Endothelial cell of umbilical vein (primary cell): ENCODE measurements around the gene AGBL4. TPM values are rescaled to one million over a fixed set of nuclear protein-coding genes. Genes with fewer than 3 reads are reported as not detected.

Source experiments
- BruUV-seq: library from RNA; stranded (reverse); fragments of 400-500 nt; replicated peaks from 2 replicates; lab custom pipeline; 2021; lab: Mats Ljungman, UMichigan
- CTCF ChIA-PET: fragments of 300-600, 350-600 bp; sonication (Branson Sonifier 250); formaldehyde crosslinking; loops from one replicate; lab custom pipeline; 2021; ENCODE audit warnings: antibody characterized with exemption, inconsistent platforms; lab: Charles Lee
- POLR2A ChIA-PET: fragments of 300-600, 350-600 bp; sonication (Branson Sonifier 250); formaldehyde crosslinking; loops from one replicate; lab custom pipeline; 2021; ENCODE audit warnings: antibody characterized with exemption, inconsistent platforms; lab: Charles Lee
- DNase-seq: peaks from one replicate; pipeline ENCODE4 v3.0.0-alpha.2; 2011; ENCODE audit warnings: low read depth, low spot score
- FAIRE-seq: peaks from 2 replicates; lab custom pipeline; 2011; peaks lifted over from hg19 to GRCh38; lab: Jason Lieb, UNC
- H2AFZ ChIP-seq: 2 replicates; pipeline ENCODE4 v1.6.0; 2012; ENCODE audit warnings: low read depth, low read length, control low read depth, inconsistent platforms
- H3K27ac ChIP-seq: 2 replicates; pipeline ENCODE4 v1.5.1; 2011; ENCODE audit warnings: low read depth, mild to moderate bottlenecking, control low read depth, low read length, moderate library complexity; ENCODE audit not compliant: insufficient read depth
- H3K27me3 ChIP-seq, 2 experiments: 2 replicates each; pipeline versions ENCODE4 v1.6.0 to v1.6.1; 2011; ENCODE audit warnings: low read length in 2 of 2, mixed read lengths in 1 of 2; ENCODE audit not compliant: control insufficient read depth in 2 of 2, insufficient read depth in 2 of 2
- H3K36me3 ChIP-seq, 2 experiments: 2 replicates in 1 of 2; 3 replicates in 1 of 2; pipeline ENCODE4 v1.5.1; 2011; ENCODE audit warnings: low read length in 2 of 2, mild to moderate bottlenecking in 1 of 2, moderate library complexity in 1 of 2; ENCODE audit not compliant: control insufficient read depth in 2 of 2, insufficient read depth in 2 of 2; ENCODE audit errors: extremely low read depth in 1 of 2
- H3K4me1 ChIP-seq: 3 replicates; pipeline ENCODE4 v1.5.1; 2011; ENCODE audit warnings: mild to moderate bottlenecking, low read length; ENCODE audit not compliant: control insufficient read depth, insufficient read depth; ENCODE audit errors: extremely low read depth
- H3K4me2 ChIP-seq: 2 replicates; pipeline ENCODE4 v1.6.1; 2011; ENCODE audit warnings: low read length, control low read depth, mixed read lengths; ENCODE audit not compliant: insufficient read depth
- H3K4me3 ChIP-seq, 3 experiments: fragments of 200-600 bp in 1 of 3; sonication (generic), shearing (Covaris generic) in 1 of 3; replicated peaks in 1 of 3; 2 replicates each; pipeline ENCODE4 v1.5.1; 2011 to 2016; ENCODE audit warnings: control low read depth in 3 of 3, low read length in 3 of 3, mild to moderate bottlenecking in 2 of 3, inconsistent platforms in 1 of 3, low read depth in 1 of 3, moderate library complexity in 1 of 3; ENCODE audit not compliant: insufficient read depth in 1 of 3
- H3K79me2 ChIP-seq: 2 replicates; pipeline ENCODE4 v1.6.0; 2012; ENCODE audit warnings: low read length, inconsistent platforms; ENCODE audit not compliant: control insufficient read depth, insufficient read depth
- H3K9ac ChIP-seq: replicated peaks from 2 replicates; pipeline ENCODE3; 2011; ENCODE audit warnings: low read length, control low read depth; ENCODE audit not compliant: insufficient read depth; ENCODE audit errors: extremely low read depth
- H3K9me1 ChIP-seq: replicated peaks from 3 replicates; pipeline ENCODE4 v1.6.0; 2011; ENCODE audit warnings: mild to moderate bottlenecking, low read length; ENCODE audit not compliant: control insufficient read depth, insufficient read depth; ENCODE audit errors: extremely low read depth
- H3K9me3 ChIP-seq: replicated peaks from 2 replicates; pipeline ENCODE4 v1.5.1; 2012; ENCODE audit warnings: low read length, inconsistent platforms; ENCODE audit not compliant: control insufficient read depth, insufficient read depth
- H4K20me1 ChIP-seq: replicated peaks from 2 replicates; pipeline ENCODE3; 2011; ENCODE audit warnings: mild to moderate bottlenecking, low read length; ENCODE audit not compliant: control insufficient read depth, insufficient read depth; ENCODE audit errors: extremely low read depth
- EZH2 ChIP-seq: IDR thresholded peaks from 2 replicates; pipeline ENCODE4 v1.6.1; 2012; ENCODE audit warnings: borderline replicate concordance, low read depth, mild to moderate bottlenecking, moderate library complexity, low read length, inconsistent platforms; ENCODE audit not compliant: severe bottlenecking
- FOS ChIP-seq: IDR thresholded peaks from 2 replicates; pipeline ENCODE4 v1.6.1; 2011; ENCODE audit warnings: mild to moderate bottlenecking, low read length, moderate library complexity, borderline replicate concordance; ENCODE audit not compliant: insufficient read depth
- GATA2 ChIP-seq: IDR thresholded peaks from 2 replicates; pipeline ENCODE4 v1.7.0; 2011; ENCODE audit warnings: low read depth, mild to moderate bottlenecking, moderate library complexity, mixed read lengths, low read length; ENCODE audit not compliant: insufficient read length, insufficient read depth
- JUN ChIP-seq: IDR thresholded peaks from 2 replicates; pipeline ENCODE4 v1.6.1; 2011; ENCODE audit warnings: borderline replicate concordance, low read depth; ENCODE audit not compliant: insufficient read length, insufficient read depth
- MYC ChIP-seq: IDR thresholded peaks from one replicate; pipeline ENCODE4 v1.6.1; 2011; ENCODE audit warnings: mild to moderate bottlenecking, low read depth, low read length
- POLR2A ChIP-seq: IDR thresholded peaks from 2 replicates; pipeline ENCODE4 v1.6.1; 2012; ENCODE audit warnings: low read depth, mild to moderate bottlenecking, control low read depth, low read length
- POLR2AphosphoS5 ChIP-seq: IDR thresholded peaks from 2 replicates; pipeline ENCODE4 v1.6.1; 2012; ENCODE audit warnings: low read depth, mild to moderate bottlenecking, control low read depth, low read length, moderate library complexity; ENCODE audit not compliant: insufficient read depth
- dilution Hi-C: fragments of 300-500 bp; cut with MboI; formaldehyde crosslinking; loops from one replicate; pipeline ENCODE4 v1.15.0; 2019; ENCODE audit warnings: low sequenced_read_pairs; ENCODE audit not compliant: extremely low pct_ligation_motif_present
- intact Hi-C: fragments of 100-400 bp; cut with micrococcal nuclease; formaldehyde crosslinking; loops from one replicate; pipeline ENCODE4 v1.10.0; 2022
- polyA plus RNA-seq, 4 experiments: library from polyadenylated mRNA; depleted of rRNA in 3 of 4; stranded (reverse) in 3 of 4; unstranded in 1 of 4; fragments of >200 nt; gene quantifications; 2 replicates each; pipeline versions ENCODE4 v1.2.1 to v1.2.3, GENCODE V29; 2011 to 2012; ENCODE audit warnings: missing spikeins in 1 of 4
- total RNA-seq: library from RNA; stranded (reverse); gene quantifications from 2 replicates; pipeline ENCODE4 v1.2.3, GENCODE V29; 2021
- TF ChIP-seq, protein P1 (sequence below): IDR thresholded peaks from 2 replicates; pipeline ENCODE4 v1.6.1; 2011; ENCODE audit not compliant: insufficient read depth, insufficient read length
- TF ChIP-seq, protein P2 (sequence below), 2 donors: IDR thresholded peaks; 1 replicate in 1 of 2; 2 replicates in 1 of 2; pipeline ENCODE4 v1.5.1; 2011; ENCODE audit warnings: low read length in 2 of 2, mild to moderate bottlenecking in 2 of 2, moderate library complexity in 2 of 2, control low read depth in 1 of 2, inconsistent platforms in 1 of 2, low read depth in 1 of 2; ENCODE audit not compliant: insufficient read depth in 1 of 2; ENCODE audit errors: extremely low read depth in 1 of 2

AGBL4 gene
- total and polyA plus RNA-seq, 2 donors (not counting 3 experiments of a cell fraction or from before 2014, with no cell fraction given), result not detected

DNA sequence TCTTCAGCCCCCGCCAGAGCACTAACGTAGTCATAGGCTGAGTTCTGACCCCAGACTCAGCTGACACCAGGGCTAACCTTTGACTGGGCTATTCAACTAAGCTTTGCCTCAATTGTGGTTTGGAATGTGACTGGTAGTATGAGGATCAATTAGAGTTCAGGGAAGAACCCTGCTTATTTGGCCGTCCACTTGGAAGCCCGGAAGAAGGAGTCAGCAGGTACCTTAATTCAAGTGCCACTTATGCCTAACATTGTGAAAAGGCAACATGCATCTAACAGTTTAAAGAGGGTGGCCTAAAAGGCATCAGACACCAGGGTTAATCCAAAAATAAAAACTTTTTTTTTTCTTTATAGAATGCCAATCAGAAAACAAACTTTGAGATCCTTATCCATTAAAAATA lies 1339.4 kb downstream of the AGBL4 start:
- no TSS peak for BruUV-seq
- Histone ChIP-seq H3K79me2 (no peaks in the 10 kb centered on the region), H3K4me1 (no peaks in the 10 kb centered on the region), H2AFZ (no peak overlapping the region), H3K4me2 (no peak overlapping the region), H3K9ac (no peak overlapping the region), H3K27me3 (no peaks in the 10 kb centered on the region), H3K9me1 (no peaks in the 10 kb centered on the region), H3K4me3 (no peak overlapping the region), H3K36me3 (no peaks in the 10 kb centered on the region), H3K27ac (no peak overlapping the region), H4K20me1 (no peaks in the 10 kb centered on the region), H3K9me3 (no peaks in the 10 kb centered on the region)
- CTCF ChIA-PET, result no interaction called here
- intact Hi-C loops (no loop called here), dilution Hi-C loops (no loop called here)
- DNase-seq (no peak), FAIRE-seq (no peak)
- POLR2A ChIA-PET, result no interaction called here
- TF ChIP-seq, protein P1, sequence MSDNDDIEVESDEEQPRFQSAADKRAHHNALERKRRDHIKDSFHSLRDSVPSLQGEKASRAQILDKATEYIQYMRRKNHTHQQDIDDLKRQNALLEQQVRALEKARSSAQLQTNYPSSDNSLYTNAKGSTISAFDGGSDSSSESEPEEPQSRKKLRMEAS, result no peak
- TF ChIP-seq MYC (no peak), JUN (no peak), GATA2 (no peak), FOS (no peak), POLR2A (no peak), EZH2 (no peak), POLR2AphosphoS5 (no peak)
- TF ChIP-seq, protein P2, sequence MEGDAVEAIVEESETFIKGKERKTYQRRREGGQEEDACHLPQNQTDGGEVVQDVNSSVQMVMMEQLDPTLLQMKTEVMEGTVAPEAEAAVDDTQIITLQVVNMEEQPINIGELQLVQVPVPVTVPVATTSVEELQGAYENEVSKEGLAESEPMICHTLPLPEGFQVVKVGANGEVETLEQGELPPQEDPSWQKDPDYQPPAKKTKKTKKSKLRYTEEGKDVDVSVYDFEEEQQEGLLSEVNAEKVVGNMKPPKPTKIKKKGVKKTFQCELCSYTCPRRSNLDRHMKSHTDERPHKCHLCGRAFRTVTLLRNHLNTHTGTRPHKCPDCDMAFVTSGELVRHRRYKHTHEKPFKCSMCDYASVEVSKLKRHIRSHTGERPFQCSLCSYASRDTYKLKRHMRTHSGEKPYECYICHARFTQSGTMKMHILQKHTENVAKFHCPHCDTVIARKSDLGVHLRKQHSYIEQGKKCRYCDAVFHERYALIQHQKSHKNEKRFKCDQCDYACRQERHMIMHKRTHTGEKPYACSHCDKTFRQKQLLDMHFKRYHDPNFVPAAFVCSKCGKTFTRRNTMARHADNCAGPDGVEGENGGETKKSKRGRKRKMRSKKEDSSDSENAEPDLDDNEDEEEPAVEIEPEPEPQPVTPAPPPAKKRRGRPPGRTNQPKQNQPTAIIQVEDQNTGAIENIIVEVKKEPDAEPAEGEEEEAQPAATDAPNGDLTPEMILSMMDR (IDR thresholded peaks at IDR 0.05; ENCODE audit: extremely low read depth in 1 of 2, insufficient read depth in 1 of 2, low read depth in 1 of 2, low read length in 2 of 2), result no peak
